ENCODE data around the gene HPS4. TPM values are rescaled to one million over a fixed set of nuclear protein-coding genes. Genes with fewer than 3 reads are reported as not detected.

Gene HPS4
- total and polyA plus RNA-seq, 2 experiments from 2014 or later = 20.4 to 35.9 TPM

GRCh38 chr22:26516503-26516902 lies 32.9 kb upstream of the HPS4 start:
- TF ChIP-seq CTCF (IDR thresholded peaks at IDR 0.05; ENCODE audit: low read depth, low read length) = no peak
- H3K4me1 ChIP-seq (ENCODE audit: low read depth) = peaks cover 7% of the 10 kb centered on the region
- no peak overlapping the region for H3K4me3 ChIP-seq
- no peak for DNase-seq (ENCODE audit: low read depth in 1 of 2, low spot score in 1 of 2)
- H3K36me3 ChIP-seq = no peaks in the 10 kb centered on the region
- H3K9me3 ChIP-seq (ENCODE audit: low read depth) = no peaks in the 10 kb centered on the region
- H3K27me3 ChIP-seq = no peaks in the 10 kb centered on the region
- H3K27ac ChIP-seq = no peak overlapping the region

GRCh38 chr22:26515931-26516330 lies 32.3 kb upstream of the HPS4 start:
- DNase-seq (ENCODE audit: low read depth in 1 of 2, low spot score in 1 of 2) = no peak
- Histone ChIP-seq H3K4me3 (no peak overlapping the region), H3K27me3 (no peaks in the 10 kb centered on the region), H3K27ac (no peak overlapping the region), H3K9me3 (ENCODE audit: low read depth) (no peaks in the 10 kb centered on the region), H3K4me1 (ENCODE audit: low read depth) (peaks cover 7% of the 10 kb centered on the region), H3K36me3 (no peaks in the 10 kb centered on the region)
- no peak for TF ChIP-seq CTCF (IDR thresholded peaks at IDR 0.05; ENCODE audit: low read depth, low read length)

GRCh38 chr22:26514419-26515161 lies 31.0 kb upstream of the HPS4 start:
- peaks cover 7% of the 10 kb centered on the region for H3K4me1 ChIP-seq (ENCODE audit: low read depth)
- no peaks in the 10 kb centered on the region for H3K27me3 ChIP-seq
- no peak overlapping the region for H3K27ac ChIP-seq
- no peak overlapping the region for H3K4me3 ChIP-seq
- H3K9me3 ChIP-seq (ENCODE audit: low read depth) = no peaks in the 10 kb centered on the region
- TF ChIP-seq CTCF (IDR thresholded peaks at IDR 0.05; ENCODE audit: low read depth, low read length) = no peak
- H3K36me3 ChIP-seq = peaks cover 8% of the 10 kb centered on the region
- no peak for DNase-seq (ENCODE audit: low read depth in 1 of 2, low spot score in 1 of 2)

- Histone ChIP-seq H3K4me3 (no peak overlapping the region), H3K27ac (no peak overlapping the region), H3K4me1 (ENCODE audit: low read depth) (peaks cover 7% of the 10 kb centered on the region), H3K36me3 (peaks cover 14% of the 10 kb centered on the region), H3K27me3 (no peaks in the 10 kb centered on the region), H3K9me3 (ENCODE audit: low read depth) (no peaks in the 10 kb centered on the region)
- no peak for DNase-seq (ENCODE audit: low read depth in 1 of 2, low spot score in 1 of 2)
- TF ChIP-seq CTCF (IDR thresholded peaks at IDR 0.05; ENCODE audit: low read depth, low read length) = no peak
These were observed 30.3 kb upstream of the HPS4 start for GRCh38 chr22:26513838-26514237.

- peak; percentile 95 to 97 for DNase-seq (ENCODE audit: low read depth in 1 of 2, low spot score in 1 of 2)
- peak within 1 kb of the TSS; percentile 79 for H3K4me3 ChIP-seq
- TF ChIP-seq CTCF (IDR thresholded peaks at IDR 0.05; ENCODE audit: low read depth, low read length) = no peak
- peaks cover 23% of the 10 kb centered on the region for H3K36me3 ChIP-seq
- peaks cover 7% of the 10 kb centered on the region for H3K4me1 ChIP-seq (ENCODE audit: low read depth)
- H3K27me3 ChIP-seq = no peaks in the 10 kb centered on the region
- H3K9me3 ChIP-seq (ENCODE audit: low read depth) = no peaks in the 10 kb centered on the region
- H3K27ac ChIP-seq = peak within 1 kb of the TSS; percentile 79
These were observed 28.7 kb upstream of the HPS4 start, which contains the start of gene TFIP11 for GRCh38 chr22:26512149-26512793. TSS of gene TFIP11 (minus strand) at chr22:26512473. CDS start at chr22:26510272, 2,201 bp downstream.
